A204.1 (cell line): ENCODE data around the gene TBC1D28.
"Not testable (repeated sequence)": the region's sequence is repeated elsewhere in the genome, so short reads cannot be mapped to it uniquely, and the experiment has no call there.

Experiments used
- FAIRE-seq: peaks from 2 replicates; lab custom pipeline; 2012; peaks lifted over from hg19 to GRCh38; lab: Jason Lieb, UNC

Gene TBC1D28

DNA sequence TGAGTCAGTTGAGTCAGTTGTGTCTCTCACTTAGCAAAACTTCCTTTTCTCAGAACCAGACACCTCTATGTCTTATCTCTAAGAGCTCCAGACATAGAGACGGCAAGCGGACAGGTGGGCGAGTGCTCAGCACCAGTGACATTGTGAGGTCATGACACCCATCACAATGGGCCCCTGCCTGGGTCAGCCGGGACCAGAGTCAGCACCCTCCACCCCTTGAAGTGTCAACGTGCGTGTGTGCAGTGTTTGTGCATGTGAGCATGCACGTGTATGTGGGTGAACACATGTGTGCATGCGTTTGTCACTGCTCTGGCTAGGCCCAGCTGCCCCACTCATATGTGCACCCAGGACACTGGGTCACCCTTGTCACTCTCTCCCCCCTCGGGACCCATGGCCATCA, at the start of gene TBC1D28:
Gene TBC1D28, minus strand, starts transcription at position 101 of the 400 bp plus-strand sequence. CDS start 3,039 bp downstream, outside the sequence.
- FAIRE-seq = not testable (repeated sequence)

DNA sequence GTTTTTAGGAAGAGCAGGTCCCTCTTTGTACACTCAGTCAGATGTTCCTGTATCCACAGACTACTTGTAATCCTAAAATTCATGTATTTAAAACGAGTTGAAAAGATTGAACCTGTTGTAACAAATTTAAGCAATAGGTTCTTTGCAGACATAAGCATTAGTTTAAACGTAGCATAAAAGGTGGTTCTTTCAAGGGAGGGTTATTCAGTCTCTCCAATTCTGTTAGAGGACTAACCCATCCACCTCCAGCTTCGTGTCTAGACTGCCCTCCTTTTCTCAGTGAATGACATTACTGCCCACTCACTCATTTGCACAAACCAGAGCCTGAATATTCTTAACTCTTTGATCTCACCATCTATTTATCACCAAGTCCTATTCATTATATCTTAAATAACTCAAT, 38.5 kb upstream of the TBC1D28 start:
- FAIRE-seq = not testable (repeated sequence)

- FAIRE-seq = peak; percentile 95
These were observed 37.8 kb upstream of the TBC1D28 start, which contains the start of gene FOXO3B for GRCh38 chr17:18681767-18682571. TSS of gene FOXO3B (minus strand) at chr17:18682314. CDS start at chr17:18681651, 663 bp downstream.

- not testable (repeated sequence) for FAIRE-seq
These were observed 33.2 kb upstream of the TBC1D28 start for GRCh38 chr17:18677381-18677780.

DNA sequence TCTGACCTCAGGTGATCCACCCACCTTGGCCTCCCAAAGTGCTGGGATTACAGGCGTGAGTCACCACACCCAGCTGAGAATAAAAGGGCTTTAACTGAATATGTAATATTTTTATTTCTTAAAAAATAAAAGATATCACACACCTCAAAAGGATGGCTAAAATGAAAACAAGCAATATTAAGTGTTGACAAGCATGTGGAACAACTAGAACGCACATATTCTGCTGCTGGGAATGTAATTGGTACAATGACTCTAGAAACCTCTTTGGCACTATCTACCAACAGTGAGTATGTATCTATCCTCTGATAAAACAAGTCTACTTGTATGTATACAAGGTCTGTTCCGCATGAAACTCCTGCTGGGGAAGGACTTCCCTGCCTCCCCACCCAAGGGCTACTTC, 32.7 kb upstream of the TBC1D28 start:
- FAIRE-seq = not testable (repeated sequence)

- FAIRE-seq = not testable (repeated sequence)
These were observed 28.4 kb upstream of the TBC1D28 start for GRCh38 chr17:18672395-18673227.

- not testable (repeated sequence) for FAIRE-seq
These were observed 24.4 kb upstream of the TBC1D28 start for GRCh38 chr17:18668625-18669024.

GRCh38 chr17:18667535-18667934, 23.3 kb upstream of the TBC1D28 start:
- not testable (repeated sequence) for FAIRE-seq

GRCh38 chr17:18666326-18666725, 22.1 kb upstream of the TBC1D28 start:
- not testable (repeated sequence) for FAIRE-seq

DNA sequence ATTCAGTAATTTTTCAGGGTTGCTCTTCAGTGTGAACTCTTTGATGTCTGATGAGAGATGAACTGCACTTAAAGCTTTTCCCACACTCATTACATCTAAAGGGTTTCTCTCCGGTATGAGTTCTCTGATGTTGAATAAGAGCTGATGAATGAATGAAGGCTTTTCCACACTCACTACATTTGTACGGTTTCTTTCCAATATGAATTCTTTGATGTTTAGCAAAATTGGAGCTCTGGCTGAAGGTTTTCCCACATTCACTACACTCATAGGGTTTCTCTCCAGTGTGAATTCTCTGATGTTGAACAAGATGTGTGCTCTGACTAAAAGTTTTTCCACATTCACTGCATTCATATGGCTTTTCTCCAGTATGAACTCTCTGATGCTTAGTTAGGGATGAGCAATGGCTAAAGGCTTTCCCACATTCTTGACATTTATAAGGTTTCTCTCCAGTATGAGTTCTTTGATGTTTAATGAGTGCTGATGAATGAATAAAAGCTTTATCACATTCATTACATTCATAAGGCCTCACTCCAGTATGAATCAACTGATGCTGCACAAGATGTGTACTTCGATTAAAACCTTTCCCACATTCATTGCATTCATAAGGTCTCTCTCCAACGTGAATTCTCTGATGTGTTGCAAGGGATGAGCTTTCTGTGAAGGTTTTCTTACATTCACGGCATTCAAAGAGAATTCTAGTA, 17.9 kb upstream of the TBC1D28 start:
- FAIRE-seq = peak; percentile 34

GRCh38 chr17:18650094-18650493, 5.9 kb upstream of the TBC1D28 start:
- FAIRE-seq = not testable (repeated sequence)

- not testable (repeated sequence) for FAIRE-seq
These were observed 1.1 kb downstream of the TBC1D28 start for GRCh38 chr17:18643124-18643523.

DNA sequence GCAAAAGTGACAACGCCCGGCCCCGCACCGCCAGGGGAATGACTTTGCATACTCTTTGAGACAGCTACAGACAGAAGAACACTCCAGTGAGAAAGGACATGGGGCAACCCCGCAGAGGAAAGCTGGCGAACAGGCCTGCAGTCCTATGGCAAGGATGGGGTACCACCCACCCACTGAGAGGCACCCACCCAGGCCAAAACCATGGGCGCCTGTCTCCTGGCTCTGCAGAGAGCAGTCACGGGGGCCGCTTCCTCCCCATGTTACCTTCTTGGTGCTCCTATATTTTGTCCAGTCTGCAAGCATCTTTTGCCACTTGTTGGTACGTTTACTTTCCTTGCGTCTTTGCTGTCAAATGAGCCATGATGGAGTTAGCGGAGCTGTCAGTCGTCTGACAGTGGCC, 5.8 kb downstream of the TBC1D28 start:
- not testable (repeated sequence) for FAIRE-seq

- FAIRE-seq = not testable (repeated sequence)
These were observed 8.0 kb downstream of the TBC1D28 start for GRCh38 chr17:18636237-18636636.

DNA sequence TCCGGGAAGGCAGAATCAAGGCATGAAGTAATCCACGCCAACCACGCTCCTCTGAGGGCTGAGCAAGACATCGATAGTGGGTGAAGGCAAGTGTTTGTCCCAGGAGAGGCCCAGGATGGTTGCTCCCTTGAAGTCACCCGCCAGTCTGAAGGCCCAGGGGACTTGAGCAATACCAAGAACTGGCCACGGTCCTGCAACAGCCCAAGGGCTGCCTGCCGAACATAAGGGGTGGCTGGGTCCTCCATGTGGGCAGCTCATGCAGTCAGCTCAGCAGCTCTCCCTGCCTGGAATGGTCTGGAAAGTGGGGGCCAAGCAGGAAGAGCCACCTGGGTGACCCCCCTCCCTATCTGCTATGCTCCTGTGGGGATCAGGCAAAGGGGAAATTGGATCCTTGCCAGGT, 8.4 kb downstream of the TBC1D28 start:
- FAIRE-seq = not testable (repeated sequence)

- not testable (repeated sequence) for FAIRE-seq
These were observed 9.5 kb downstream of the TBC1D28 start for GRCh38 chr17:18634550-18635263.

- no peak for FAIRE-seq
These were observed 17.9 kb downstream of the TBC1D28 start for GRCh38 chr17:18626152-18626870.

DNA sequence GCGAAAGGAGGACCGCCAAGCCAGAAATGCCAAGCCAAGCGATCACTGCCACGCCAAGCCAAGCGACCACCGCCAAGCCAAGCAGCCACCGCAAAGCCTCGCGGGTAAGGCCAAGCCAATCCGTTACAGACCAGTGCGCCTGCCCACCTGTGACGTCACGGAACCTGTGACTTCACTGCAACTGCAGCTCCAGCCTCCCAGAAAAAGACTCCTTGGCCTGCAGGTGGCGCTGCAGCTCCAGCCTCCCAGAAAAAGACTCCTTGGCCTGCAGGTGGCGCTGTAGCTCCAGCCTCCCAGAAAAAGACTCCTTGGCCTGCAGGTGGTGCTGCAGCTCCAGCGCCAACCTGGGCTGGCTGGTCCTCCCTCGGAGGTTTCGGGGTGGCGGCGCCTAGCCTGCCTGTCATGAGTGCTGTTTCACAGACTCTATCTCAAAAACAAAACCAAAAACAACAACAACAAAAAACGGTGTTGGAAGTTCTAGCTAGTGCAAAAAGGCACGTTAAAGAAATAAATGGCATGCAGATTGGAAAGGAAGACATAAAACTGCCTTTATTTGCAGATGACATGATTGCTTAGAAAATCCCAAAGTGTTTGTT, 18.6 kb downstream of the TBC1D28 start:
- not testable (repeated sequence) for FAIRE-seq

DNA sequence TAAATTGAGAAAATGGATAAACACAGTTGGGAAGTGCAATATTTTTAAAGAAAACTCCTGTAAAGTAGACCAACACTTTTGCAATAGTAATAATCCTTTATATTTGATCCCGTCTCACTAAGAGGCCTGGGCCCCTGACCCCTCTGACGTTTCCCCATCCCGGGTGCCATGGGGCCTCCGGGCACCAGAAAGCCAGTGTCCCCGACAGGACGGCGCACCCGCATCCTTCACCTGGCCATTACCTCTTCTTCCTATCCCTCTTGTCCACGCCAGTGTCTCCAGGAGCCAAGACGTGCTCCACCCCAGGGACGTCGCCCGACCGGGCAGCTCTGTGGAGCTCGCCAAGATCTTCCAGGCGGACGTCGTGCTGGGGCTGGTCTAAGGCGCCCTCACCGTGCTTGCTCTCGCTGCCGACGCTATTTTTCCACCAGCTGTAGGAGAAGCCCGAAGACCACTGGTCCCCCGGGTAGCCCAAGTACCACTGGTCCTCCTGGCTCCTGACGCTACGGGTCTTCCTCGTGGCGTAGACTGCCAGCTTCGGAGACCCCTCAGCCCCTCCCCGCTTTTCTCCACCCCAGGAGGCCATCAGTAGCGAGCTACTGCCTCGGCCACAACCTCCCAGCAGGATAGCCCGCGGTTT, 19.2 kb downstream of the TBC1D28 start:
- FAIRE-seq = not testable (repeated sequence)

- FAIRE-seq = not testable (repeated sequence)
These were observed 26.6 kb downstream of the TBC1D28 start for GRCh38 chr17:18617613-18618012.
